Body of pancreas (tissue), 4 donors: Measurements from ENCODE around the gene NTRK2.

ENCODE experiments used
- POLR2A ChIP-seq, 3 donors: fragments of 450-650 bp; IDR thresholded peaks; one replicate each; pipeline ENCODE4 v1.6.1; 2016; ENCODE audit warnings: antibody characterized with exemption in 3 of 3, mild to moderate bottlenecking in 2 of 3
- TF ChIP-seq, protein P1 (sequence below), 7 experiments: fragments of 450-650 bp in 4 of 7; fragments of 200-600 bp in 3 of 7; sonication (generic) in 3 of 7; IDR thresholded peaks; one replicate each; pipeline ENCODE4 v1.5.1; 2016 to 2019; ENCODE audit warnings: antibody characterized with exemption in 7 of 7

DNA sequence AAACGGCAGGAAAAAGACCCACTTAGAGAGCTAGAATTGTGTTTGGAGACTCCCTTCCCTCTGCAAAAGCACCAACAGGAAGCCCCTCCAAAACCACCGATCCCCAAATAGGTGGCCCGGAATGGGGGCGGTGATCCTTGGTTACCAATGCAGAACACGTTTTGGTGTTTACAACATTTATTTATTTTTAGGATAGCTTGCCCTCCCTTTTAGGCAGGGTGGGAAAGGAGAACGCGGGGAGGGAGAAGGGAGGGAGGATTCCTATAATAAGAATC lies 579 bp upstream of the NTRK2 start:
- TF ChIP-seq, protein P1, sequence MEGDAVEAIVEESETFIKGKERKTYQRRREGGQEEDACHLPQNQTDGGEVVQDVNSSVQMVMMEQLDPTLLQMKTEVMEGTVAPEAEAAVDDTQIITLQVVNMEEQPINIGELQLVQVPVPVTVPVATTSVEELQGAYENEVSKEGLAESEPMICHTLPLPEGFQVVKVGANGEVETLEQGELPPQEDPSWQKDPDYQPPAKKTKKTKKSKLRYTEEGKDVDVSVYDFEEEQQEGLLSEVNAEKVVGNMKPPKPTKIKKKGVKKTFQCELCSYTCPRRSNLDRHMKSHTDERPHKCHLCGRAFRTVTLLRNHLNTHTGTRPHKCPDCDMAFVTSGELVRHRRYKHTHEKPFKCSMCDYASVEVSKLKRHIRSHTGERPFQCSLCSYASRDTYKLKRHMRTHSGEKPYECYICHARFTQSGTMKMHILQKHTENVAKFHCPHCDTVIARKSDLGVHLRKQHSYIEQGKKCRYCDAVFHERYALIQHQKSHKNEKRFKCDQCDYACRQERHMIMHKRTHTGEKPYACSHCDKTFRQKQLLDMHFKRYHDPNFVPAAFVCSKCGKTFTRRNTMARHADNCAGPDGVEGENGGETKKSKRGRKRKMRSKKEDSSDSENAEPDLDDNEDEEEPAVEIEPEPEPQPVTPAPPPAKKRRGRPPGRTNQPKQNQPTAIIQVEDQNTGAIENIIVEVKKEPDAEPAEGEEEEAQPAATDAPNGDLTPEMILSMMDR (IDR thresholded peaks at IDR 0.05): no peak
- no peak for TF ChIP-seq POLR2A (IDR thresholded peaks at IDR 0.05)
